Muscle of arm (tissue), 12 donors: ENCODE results near the gene CASZ1. TPM values are rescaled to one million over a fixed set of nuclear protein-coding genes. Genes with fewer than 3 reads are reported as not detected.

Experiments
- DNase-seq: peaks from one replicate; pipeline ENCODE4 v3.0.0-alpha.2; 2013
- polyA plus RNA-seq, 12 donors: library from polyadenylated mRNA; unstranded; fragments of 120-200 nt; gene quantifications; one replicate each; pipeline ENCODE4 v1.2.1, GENCODE V29; 2013; ENCODE audit not compliant: insufficient read length in 12 of 12

CASZ1 gene
- polyA plus RNA-seq, 12 donors, result 25.8 to 351 (median 49.7) TPM

DNA sequence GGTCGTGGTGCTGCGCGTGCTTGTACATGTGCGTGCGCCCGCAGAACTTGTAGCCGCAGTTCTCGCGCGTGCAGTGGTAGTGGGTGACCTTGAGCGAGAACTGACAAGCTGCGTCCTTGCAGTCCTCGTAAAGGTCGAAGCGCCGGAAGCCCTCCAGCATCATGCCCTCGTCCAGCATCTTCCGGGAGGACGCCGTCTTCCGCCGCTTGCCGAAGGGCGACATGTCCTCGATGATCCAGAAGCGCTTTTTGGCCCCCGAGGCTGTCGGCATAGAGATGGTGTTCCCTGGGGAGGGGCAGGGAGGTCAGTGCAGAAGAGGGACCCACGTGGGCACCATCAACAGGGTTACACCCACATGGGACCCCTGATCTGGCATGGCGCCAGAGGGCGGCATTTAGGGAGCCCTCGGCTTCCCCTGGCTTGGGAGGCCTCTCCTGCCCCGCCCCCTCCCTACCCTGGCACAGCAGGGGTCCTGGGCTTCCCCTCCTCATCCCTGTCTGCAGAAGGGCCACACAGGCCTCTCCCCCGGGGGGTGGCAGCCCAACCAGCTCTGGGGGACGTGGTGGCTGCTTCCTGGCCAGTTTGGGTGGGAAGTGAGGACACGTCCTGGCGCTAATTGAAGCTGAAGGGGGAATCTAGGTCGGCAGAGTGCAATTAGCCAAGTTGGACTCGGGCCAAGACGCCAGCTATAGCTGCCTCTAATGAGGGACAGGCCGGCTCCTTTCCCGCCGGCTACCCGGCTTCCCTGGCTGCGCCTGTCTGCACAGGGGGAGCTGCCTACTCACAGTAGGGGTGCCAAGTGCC lies 156.5 kb downstream of the CASZ1 start:
- no peak for DNase-seq

DNA sequence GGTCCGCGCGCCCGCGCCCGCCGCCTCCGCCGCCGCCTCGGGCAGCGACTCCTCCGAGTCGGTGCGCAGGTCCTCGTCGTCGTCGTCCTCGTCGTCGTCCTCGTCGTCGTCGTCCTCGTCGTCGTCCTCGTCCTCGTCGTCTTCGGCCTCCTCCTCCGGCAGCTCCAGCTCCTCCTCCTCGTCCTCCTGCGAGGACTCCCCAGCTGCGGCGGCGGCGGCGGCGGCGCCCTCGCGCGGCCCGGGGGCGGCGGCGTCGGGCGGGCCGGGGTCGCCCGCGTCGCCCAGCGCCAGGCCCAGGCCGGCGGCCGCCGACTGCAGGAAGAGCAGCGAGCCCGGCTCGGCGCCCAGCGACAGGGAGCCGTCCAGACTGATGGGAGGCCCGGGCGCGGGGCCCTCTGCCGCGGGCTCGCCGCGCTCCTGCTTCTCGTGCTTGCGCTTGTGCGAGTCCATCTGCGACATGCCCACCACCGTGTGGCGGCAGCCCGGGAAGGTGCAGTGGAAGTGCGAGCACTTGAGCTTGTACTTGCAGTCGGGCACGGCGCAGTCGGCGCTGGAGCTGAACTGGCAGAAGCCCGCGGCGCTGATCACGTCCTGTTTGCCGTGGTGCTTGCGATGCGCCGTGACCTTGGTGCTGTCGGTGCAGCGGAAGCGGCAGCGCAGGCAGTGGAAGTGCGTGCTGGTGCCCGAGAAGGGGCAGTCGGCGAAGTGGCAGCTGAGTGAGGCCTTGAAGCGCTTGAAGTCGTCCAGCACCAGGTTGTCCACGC lies 157.3 kb downstream of the CASZ1 start:
- DNase-seq, result no peak

GRCh38 chr1:10638559-10639005 lies 157.9 kb downstream of the CASZ1 start:
- no peak for DNase-seq

GRCh38 chr1:10637834-10638558 lies 158.4 kb downstream of the CASZ1 start:
- no peak for DNase-seq

- no peak for DNase-seq
Measured at GRCh38 chr1:10637400-10637799, 159.0 kb downstream of the CASZ1 start.

DNA sequence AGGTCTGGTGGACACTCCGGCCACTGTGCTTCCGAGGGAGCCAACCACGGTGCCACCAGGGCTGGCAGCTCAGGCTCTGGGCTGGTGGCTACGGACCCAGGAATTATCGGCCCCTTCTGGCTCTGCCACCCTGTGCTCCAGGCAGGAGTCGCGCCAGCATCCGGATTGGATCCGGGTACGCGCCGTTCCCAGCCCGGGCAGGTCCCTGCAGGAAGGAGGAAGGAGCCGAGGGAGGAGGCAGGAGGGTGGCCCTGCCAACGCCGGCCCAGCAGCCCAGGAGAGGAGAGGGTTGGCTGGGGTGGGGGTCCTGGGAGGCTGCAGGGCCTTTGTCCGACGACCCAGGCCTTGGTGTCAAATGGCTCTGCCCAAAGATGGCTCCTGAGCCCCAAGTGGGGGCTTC lies 160.5 kb downstream of the CASZ1 start:
- DNase-seq, result no peak

DNA sequence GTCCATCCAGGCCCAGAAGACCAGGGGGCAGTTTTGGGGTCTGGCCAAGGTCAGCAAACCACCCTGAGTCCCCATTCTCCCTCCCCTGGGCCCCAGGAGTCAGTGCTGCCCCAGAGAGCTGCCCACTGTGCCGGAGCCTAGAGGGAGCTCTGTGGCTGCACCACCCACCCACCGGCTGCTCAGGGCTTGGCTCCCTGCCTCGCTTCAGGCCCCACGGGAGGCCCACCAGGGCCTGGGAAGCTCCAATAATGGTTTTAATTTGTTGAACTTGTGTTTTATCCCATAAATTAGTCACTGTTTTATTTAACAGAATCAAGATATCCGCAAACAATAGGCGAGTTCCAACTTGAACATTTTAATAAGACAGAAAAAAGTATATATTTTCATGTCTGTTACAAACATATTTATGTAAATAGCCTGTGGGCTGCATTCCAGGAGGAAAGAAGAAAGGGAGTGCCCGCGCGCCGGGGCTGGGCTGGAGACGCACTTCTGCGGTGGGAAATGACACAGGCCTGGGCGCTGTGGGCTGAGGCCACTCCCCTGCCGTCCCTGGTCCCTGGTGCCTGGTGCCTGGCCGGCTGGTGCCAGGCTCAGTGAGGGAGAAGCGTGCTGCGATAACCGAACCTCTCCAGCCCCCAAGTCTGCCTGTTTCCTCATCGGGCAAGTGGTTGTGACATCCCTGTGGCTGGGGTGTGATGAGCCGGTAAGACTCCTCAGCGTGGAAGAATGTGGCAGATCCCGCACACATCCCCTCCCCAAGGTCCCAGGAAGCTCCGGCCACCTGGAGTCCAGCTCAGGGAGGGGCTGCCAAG lies 161.2 kb downstream of the CASZ1 start:
- DNase-seq, result no peak

- DNase-seq, result no peak
Measured at GRCh38 chr1:10634428-10635084, 161.9 kb downstream of the CASZ1 start.

DNA sequence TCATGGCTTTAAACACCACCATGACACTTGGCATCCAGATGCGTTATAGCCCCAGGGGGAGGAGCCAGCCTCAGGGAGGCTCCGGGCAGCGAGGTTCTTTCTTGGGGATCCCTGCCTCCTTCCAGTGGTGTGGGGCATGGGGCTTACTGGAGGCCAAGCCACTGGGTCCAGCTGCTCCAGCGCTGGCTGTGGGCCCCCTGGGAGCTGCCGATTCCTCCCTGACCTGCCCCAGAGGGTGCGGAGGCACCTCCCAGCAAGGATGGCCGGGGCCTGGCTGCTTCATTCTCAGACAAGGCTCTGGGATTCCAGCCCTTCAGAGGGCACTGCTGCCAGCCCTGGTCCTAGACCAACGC lies 162.4 kb downstream of the CASZ1 start:
- no peak for DNase-seq

DNA sequence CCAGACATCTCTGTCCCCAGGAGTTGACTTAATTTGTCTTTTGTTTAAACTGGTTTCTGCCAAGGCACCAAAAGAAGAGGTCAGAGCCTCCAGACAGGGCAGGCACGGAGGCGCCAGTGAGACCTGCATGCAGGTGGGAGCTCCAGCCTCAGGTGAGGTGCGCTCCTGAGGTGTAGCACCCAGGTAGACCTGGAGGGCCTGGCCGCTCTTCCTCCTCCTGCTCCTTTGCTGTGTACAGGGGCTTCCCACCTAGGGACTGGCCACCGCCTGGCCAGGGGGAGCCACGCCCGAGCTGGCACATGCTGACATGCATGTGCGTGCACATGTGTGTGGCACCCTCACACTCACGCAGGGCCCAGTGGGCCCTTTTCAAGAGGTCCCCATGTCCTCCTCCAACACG lies 163.0 kb downstream of the CASZ1 start:
- DNase-seq, result no peak

DNA sequence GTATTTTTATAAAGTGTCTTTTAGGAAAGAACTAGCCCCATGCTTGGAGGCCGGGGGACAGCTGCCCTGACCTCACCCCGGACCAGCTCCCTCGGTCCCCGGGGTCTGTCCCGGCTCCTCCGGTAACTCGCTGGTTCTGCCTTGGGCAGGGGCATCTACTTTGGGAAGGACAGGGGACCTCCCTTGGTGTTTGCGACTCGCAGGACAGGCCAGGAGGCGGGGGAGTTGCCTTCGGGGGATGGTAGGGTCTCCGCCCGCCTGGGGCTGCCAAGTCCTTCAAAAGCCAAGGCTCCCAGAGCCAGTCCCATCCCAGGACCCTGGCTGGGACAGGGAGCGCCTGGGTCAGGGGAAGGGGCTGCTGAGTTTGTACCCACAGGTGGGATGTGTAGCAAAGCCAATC lies 163.8 kb downstream of the CASZ1 start:
- no peak for DNase-seq

DNA sequence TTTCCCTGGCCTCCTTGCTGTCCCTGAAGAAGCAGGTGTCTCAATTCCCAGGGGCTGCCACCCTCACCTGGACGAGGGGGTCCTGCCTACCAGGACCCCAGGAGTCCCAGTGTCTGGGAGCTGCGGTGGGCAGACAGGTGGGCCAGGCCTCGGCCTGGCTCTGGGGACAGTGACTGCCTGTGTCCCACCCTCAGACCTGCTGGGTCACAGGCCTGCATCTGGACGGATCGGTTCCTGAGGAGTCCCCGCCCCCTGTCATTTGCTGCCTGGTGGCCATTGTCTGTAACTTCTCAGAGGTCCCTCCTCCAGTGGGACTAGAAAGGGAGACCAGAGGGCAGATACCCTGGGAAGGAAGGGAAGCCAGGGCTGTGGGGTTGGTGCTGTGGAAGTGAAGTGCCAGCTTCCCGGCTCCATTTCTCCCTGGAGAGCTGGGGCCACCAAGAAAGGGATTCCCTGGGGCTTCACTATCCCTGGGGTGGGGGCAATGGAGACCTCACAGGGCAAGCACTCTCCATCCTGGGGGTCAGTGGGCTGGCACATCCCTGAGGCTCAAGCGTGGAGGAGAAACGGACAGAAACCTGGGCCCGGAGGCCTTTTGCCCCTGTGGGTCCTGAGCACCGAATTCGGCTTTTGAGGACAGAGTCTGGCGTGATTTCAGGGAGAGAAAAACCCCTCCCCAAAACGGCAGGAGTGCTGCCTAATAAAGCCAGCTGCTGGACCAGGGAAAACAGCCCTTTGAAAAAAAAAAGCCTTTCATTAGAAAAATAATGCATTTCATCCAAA lies 164.4 kb downstream of the CASZ1 start:
- no peak for DNase-seq

- DNase-seq, result no peak
Measured at GRCh38 chr1:10631121-10631810, 165.2 kb downstream of the CASZ1 start.

DNA sequence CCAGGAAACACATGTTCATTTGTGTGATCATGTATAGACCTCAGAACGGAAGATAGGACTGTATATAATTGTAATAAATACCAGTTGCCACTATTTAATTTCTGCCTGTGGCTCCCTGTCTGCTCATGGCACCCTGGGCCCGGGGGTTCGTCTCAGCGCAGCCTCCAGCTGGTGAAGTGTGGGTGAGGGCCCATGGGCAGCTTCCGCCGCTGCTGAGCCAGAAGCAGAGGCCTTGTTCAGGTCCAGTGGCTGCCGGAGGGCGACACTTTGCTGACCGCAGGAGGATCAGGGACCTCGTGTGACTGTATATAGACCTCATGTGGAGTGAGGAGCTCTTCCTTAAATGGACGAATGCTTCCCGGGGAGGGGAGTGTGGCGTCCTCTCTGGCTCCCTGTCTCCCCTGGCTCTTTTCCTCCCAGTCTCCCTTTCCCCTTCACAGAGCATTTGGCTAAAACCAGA lies 165.8 kb downstream of the CASZ1 start:
- DNase-seq, result no peak

DNA sequence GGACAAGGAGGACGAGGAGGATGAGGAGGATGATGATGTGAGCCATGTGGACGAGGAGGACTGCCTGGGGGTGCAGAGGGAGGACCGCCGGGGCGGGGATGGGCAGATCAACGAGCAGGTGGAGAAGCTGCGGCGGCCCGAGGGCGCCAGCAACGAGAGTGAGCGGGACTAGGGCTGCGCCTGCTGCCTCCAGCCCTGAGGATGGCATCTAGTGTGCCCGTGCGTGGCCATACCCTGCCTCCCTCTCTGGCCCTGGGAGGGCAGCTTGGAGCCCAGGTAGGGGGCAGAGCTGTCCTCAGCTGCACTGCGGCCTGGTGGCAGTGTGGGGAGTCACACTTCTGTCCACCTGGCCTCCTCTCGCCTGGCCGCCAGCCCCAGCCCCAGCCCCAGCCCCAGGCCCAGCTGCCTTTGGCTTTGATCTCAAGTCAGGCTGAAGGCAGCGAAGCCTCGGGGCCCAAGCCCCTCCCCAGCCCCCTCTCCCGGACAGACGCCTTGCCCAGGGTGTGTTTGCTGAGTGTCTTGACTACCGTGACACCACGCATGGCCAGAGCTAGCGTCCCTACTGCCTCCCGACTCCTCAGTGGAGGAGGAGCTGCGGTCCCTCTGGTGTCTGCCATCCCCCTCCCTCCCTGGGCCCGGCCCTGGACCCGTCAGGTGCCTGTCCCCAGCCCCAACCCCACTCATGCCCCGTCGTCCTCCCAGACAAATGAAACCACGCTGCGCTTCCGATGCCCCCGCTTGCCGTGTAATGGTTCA lies 166.5 kb downstream of the CASZ1 start:
- DNase-seq, result no peak

DNA sequence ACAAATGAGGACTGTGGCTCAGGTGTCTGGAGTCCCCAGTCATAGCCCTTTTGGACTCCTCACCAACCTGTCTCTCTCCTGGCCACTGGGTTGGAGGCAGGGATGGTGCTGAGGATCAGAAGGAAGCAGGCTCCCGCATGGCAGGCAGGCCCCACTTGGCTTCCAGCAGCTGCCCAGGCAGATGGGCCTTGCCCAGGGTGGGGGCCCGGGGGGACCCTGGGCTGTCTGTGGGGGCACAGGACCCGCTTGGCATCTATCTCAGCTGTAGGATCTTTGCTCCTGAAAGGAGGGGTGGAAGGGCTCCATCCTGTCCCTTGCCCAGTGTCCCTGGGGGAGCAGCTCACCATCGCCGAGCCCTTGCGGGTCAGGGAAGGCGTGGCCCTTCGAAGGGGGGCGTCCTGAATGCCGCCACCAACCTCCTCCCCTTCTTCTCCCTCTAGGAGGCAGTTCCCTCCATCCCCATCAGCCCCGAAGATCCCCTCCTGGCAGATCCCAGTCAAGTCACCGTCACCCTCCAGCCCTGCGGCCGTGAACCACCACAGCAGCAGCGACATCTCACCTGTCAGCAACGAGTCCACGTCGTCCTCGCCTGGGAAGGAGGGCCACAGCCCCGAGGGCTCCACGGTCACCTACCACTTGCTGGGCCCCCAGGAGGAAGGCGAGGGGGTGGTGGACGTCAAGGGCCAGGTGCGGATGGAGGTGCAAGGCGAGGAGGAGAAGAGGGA lies 167.2 kb downstream of the CASZ1 start:
- DNase-seq, result no peak

DNA sequence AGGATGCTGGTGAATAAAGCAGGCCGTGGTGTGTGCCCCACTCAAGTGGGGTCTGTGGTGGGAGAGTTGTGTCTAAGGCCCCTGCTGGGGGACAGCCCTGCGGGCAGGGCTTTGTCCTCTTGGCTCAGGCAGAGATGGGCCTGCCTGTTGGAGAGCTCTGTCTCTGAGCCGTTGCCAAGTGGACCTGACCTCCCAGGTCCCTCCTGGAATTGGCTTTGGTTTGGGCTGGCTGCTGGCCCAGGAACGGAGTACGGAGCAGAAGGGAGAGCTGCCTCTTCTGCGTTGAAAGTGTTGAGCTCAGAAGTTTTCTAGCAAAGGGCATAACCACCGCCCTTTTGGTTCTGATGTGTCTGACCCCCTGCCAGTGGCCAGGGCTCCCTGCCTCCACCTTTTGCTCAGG lies 167.8 kb downstream of the CASZ1 start:
- peak; percentile 41 for DNase-seq

- DNase-seq, result no peak
Measured at GRCh38 chr1:10626791-10627410, 169.5 kb downstream of the CASZ1 start.
